ENCODE data around the gene DNAAF3.

Gene DNAAF3

DNA sequence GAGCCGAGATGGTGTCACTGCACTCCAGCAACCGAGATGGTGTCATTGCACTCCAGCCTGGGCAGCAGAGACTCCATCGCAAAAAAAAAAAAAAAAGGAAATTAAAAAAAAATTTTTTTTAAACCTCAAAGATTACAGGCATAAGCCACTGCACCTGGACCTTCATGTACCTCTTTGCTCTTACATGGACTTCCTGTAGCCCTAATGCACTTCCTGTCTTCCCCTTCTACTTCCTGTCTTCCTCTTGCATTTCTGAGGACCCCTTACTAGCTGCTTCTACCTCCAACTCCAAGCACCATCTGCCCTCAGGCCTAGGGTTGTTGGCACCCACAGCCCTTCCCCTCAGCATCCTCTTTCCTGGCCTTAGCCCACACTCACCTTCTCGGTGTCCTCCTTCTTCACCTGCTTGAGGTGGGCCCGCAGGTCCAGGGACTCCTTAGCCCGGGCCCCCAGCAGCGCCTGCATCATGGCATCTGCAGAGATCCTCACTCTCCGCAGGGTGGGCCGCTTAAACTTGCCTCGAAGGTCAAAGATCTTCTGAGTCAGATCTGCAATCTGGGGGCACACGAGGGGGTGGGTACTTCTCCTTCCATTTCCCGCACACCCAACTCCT, 12.7 kb downstream of the DNAAF3 start:
- DNase-seq (ENCODE audit: low read depth in 2 of 2): no peak

DNA sequence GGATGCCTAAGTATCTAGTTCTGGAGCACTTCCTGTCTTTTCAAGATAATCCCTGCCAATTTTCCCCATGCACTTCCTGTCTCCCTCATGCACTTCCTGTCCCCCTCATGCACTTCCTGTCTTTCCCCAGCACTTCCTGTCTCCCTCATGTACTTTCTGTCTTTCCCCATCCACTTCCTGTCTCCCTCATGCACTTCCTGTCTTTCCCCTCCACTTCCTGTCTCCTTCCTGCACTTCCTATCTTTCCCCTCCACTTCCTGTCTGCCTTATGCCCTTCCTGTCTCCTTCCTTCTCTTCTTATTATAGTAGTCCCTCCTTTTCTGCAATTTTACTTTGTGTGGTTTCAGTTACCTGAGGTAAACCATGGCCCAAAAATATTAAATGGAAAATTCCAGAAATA, 14.4 kb downstream of the DNAAF3 start:
- DNase-seq (ENCODE audit: low read depth in 2 of 2): no peak

DNA sequence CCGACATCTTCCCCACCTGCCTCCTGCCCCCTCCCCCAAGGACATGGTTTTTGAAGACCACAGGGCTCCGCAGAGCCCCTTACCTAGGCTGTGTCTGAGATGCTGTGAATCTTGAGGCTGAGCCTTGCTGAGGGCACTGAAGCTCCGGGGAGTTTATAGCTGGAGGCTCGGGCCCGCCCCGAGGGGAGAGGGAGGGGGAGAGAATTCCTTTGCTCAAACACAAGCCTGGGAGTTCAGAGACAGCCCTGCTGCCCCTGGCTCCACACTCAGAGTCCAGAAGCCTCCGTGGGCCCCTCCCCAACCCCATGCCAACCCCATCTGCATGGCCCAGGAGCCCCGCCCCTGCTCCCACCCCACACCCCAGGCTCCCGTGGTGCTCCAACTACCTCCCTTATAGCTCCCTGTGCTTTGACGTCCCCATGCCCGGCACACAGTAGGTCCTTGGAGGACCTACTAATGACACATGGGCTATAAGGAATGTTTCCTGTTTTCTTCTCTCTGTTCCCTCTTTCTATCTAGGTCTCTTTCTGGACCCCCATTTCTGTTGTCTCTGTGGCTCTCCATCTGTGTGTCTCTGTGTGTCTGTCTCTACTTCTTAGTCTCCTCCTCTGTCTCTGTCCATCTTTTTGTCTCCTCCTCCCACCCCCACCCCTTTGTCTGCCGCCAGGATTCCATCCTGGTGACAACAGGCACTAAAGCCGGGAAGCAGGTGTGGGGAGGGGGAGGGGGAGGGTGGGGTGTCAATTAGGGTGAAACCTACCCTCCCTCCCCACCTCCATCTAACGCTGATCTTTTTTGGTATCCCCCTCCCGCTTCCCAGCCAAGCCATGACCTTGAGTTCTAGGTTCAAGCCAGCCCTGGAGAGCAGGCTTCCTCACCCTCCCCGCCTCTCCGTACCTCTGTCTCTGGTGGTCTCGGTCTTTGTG, 17.1 kb downstream of the DNAAF3 start, which contains the start of gene TNNT1:
Gene TNNT1 (minus strand): TSS at position 129 of the 926 bp plus-strand sequence. CDS start 2,049 bp downstream, outside the sequence.
- no peak for DNase-seq (ENCODE audit: low read depth in 2 of 2)

DNA sequence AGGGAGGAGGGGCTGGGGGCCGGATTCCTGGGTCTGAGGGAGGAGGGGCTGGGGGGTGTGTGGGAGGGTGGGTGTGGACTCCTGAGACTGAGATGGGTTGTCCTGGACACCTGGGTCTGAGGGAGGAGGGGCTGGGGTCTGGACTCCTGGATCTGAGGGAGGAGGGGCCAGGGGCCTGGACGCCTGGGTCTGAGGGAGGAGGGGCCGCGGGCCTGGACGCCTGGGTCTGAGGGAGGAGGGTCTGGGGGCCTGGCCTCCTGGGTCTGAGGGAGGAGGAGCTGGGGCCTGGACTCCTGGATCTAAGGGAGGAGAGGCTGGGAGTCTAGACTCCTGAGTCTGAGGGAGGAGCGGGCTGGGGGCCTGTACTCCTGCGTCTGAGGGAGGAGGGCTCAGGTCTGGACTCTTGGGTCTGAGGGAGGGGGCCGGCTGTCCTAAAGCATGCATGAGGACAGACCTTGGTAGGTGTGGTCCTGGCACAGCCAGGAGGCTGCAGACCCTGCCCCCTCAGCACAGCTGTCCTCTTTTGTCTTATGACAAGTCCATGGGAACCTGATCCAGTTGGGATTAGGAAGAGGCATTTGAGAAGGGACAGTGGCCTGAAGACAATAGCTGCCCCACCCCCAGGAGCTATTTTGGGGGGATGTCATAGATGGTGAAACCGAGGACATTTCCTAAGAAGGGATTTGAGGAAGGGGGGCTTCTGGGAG, 18.7 kb downstream of the DNAAF3 start:
- no peak for DNase-seq (ENCODE audit: low read depth in 2 of 2)

DNA sequence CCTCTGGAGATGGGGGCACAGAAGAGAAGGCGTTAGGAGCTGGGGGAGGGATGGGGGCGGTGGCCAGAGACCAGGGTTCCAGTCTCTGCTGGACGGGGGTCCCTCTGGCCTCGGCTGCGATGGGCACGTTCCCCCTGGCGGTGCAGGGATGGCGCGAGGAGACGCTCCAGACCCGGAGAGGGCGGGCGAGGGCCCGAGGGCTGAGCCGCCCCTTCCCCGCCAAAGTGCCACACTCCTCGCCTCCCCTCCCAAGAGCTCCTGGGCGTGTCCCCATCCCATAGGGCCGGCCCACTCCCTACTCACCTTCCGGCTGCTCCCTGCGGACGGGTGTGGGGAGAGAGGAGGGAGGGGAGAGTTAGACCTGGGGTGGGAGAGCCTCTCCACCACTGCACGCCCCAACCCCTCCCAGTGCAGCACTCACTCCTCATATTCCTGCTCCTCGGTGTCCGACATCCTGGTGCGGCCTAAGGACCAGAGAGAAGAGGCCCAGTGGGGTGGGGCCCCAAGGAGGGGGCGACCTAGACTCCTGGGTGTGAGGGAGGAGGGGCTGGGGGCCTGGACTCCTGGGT, 19.6 kb downstream of the DNAAF3 start:
- DNase-seq (ENCODE audit: low read depth in 2 of 2): no peak

DNA sequence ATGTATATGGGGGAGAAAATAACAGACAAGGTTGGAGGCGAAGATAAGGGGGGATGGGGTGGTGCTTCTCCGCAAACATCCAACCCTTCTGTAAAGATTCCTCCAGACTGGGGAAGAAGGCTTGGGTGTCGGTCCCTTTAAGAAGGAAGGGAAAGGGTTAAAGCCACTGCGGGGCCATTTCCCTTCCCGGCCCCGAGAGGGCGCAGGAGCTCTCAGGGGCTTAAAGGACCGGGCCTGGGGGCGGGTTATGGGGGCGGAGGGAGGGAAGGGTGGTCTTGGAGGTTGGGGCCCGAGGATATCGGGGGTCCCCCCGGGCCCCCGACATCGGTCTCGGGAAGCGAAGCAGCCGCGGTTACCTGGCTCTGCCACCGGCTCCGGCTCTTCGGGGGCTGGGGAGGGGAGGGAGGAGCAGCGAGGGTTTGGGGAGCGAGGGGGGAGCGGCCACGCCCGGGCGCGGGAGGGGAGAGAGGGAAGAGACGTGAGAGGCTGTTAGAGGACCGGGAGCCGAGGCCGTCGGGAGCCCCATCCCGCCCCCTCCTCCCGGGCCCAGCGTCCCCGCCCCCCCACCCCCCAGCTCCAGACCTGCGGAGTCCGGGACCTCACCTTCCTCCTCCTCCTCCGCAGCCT, 20.2 kb downstream of the DNAAF3 start:
- DNase-seq (ENCODE audit: low read depth in 2 of 2): no peak

DNA sequence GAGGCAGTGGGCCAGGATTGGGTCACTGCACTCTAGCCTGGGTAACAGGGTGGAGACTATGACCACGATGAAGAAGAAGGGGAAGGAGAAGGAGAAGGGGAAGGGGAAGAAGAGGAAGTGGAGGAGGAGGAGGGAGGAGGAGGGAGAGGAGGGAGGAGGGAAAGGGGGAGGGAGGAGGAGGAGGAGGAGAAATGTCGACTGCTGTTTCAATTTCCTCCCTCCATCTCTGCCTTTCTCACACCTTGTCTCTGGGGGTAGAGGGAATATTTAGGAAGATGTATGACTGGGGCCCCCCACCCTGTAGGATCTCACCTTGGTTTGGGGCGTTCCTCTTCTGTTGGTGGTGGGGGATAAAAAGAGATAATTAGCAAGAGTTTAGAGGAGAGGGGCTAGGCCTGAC, 21.2 kb downstream of the DNAAF3 start:
- no peak for DNase-seq (ENCODE audit: low read depth in 2 of 2)

DNA sequence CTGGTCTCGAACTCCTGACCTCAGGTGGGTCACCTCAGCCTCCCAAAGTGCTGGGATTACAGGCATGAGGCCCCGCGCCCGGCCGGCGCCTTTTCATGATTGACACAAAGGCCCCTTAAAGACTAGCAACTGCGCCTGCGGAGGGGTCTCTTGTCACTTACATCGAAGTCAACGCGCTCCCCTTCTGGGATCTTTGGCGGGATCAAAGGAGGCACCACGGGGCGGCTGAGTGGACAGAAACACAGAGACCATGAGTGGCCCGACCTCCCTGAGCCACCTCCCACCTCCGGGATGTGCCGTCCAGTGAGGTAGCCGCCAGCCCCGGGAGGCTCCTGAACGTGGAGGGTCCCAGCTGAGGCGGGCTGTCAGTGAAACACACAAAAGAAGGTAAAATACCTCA, 24.7 kb downstream of the DNAAF3 start:
- DNase-seq (ENCODE audit: low read depth in 2 of 2): no peak

DNA sequence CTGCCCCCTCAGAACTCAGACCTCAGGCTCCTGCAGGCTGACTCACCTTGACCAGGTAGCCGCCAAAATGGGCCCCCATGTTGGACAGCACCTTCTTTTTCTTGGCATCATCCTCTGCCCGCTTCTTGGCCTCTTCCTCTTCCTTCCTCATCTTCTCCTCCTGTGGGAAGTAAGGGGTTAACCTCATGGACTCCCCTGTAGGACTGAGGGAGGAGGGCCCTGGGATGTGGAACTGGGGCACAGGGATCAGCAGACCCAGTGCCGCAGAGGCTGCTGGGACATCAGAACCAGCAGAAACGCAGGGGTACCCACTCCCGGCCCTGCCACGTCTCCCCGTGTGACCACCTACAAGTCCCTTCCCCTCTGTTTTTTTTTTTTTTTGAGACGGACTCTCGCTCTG, 28.5 kb downstream of the DNAAF3 start:
- no peak for DNase-seq (ENCODE audit: low read depth in 2 of 2)

DNA sequence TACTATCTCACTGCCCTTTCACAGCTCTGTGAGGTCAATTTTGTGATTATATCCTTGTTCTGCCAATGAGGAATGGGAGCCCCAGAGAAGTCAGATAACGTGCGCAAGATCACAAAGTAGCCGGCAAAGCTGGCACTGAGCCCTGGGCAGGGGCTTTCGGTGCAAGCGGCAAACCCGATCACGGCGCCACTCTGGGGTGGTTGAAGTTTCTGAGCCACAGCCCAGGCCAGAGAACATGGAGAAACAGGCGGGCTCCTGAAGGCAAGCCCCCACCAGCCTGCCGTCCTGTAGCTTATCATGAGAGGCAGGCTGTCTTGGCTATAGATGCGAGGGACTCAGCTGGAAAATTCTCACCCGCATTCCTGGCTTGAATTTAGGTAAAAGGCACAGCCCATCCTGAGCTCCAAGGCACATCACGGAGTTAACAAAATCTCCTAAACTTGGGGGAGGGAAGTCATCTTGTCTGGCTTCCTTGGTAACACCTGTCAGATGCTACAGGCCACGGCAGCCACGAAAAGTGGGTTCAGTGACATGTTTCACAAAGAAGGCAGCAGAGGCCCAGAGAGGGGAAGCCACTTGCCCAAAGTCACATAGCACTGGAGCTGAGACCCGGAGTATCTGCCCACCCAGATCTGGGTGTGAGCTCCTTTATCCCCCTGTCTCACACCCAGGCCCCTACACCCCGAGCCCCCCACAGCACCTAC, 29.9 kb downstream of the DNAAF3 start:
- no peak for DNase-seq (ENCODE audit: low read depth in 2 of 2)

DNA sequence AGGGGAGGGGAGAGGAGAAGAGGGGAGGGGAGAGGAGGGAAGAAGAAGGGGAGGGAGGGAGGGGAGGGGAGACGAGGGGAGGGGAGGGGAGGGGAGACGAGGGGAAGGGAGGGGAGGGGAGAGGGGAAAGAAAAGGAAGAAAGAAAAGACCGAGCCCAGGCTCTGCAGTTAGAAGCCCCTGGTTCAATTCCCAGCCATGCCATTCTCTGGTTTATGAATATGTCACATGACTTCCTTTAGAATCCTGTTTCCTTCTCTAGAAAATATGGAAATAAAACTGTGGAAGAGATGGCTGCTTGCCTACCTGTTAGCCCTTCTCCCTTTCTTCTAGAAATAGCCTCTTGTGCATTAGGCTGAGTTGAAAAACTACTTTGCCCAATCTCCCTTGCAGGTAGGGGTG, 31.7 kb downstream of the DNAAF3 start:
- DNase-seq (ENCODE audit: low read depth in 2 of 2): no peak

DNA sequence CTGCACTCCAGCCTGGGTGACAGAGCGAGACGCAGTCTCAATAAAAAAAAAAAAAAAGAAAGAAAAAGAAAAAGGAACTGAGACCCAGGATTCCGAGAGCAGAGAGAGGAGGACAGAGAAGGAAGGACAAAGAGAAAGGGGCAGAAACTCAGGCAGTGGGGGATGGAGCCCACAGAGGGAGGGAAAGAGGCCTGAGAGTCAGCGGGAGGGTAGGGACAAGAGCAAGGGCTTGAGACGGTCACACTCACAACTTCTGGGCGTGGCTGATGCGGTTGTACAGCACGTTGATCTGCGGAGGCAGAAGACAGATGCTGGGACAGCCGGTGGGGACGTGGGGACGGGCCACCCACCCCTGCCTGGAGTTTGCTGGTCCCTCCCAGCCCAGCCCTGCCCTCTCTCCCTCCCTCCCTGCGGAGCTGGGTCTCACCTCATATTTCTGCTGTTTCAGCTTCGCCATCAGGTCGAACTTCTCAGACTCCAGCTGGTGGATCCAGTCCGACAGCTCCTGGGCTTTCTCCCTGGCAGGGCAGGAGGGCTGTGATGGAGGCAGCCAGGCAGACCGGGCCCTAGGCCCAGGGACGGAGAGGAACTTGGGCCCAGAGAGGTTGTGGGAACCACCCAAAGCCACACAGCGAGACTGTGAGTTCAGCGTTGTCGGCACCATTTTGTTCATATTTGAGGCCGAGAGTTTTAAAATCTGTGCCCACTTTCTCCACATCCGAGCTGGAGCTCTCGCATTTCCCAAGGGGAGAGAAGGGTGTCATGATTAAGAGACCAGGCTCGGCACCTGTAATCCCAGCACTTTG, 32.6 kb downstream of the DNAAF3 start:
- DNase-seq (ENCODE audit: low read depth in 2 of 2): no peak

DNA sequence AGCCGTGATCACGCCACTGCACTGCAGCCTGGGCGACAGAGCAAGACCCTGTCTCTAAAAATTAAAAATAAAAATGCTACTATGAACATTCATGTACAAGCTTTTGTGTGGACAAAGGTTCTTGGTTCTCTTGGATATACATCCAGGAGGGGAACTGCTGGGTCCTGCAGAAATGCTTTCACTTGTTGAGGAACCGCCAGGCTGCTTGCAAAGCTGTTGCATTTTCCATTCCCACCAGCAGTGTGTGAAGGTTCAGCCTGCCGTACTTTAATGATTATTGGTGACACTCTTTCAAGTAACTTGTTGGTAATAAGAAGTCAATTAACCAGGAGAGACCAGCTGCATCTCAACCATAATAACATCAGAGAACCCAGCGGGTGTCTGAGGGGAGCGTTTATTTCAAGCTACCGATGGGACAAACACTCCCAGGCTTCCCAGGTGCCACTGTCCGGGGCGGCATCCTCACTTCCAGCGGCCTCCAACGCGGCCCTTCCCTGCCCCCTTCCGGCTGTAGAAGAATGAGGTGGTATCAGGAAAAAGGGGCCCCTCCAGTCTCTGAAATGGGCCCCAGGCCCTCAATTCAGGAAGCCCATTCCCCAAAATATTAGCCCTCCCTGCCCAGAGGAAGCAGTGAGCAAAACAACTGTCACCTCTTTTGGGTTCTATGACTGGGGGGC, 33.8 kb downstream of the DNAAF3 start:
- no peak for DNase-seq (ENCODE audit: low read depth in 2 of 2)

DNA sequence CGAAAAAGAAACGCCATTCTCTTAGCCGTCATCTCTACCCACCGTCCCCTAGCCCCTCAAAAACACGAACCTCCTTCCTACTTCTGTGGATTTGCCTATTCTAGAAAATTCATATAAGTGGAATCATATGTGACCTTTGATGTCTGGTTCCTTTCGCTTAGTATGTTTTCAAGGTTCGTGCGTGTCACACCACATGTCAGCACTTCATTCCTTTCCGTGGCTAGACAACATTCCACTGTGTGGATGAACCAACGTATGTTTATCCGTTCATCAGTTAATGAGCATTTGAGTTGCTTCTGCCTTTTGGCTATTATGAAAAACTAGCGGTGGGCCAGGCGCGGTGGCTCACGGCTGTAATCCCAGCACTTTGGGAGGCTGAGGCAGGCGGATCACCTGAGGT, 35.0 kb downstream of the DNAAF3 start:
- DNase-seq (ENCODE audit: low read depth in 2 of 2): no peak

DNA sequence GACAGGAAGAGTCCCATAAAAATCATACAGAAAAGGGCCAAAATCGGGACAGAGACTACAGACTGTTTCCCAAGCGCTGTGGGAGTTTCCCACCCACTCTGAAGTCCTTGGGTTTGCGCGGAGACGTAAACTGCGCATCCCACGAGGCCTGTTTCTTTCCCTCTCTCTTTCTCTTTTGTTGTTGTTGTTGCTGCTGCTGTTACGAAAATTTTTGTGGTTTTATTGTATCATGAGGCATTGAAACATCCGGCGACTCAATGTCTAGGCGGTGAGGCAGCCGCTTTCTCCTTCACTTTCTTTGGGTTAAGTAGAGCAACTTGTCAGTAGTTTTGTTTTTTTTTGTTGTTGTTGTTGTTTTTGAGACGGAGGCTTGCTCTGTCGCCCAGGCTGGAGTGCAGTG, 47.4 kb downstream of the DNAAF3 start:
- no peak for DNase-seq (ENCODE audit: low read depth in 2 of 2)

DNA sequence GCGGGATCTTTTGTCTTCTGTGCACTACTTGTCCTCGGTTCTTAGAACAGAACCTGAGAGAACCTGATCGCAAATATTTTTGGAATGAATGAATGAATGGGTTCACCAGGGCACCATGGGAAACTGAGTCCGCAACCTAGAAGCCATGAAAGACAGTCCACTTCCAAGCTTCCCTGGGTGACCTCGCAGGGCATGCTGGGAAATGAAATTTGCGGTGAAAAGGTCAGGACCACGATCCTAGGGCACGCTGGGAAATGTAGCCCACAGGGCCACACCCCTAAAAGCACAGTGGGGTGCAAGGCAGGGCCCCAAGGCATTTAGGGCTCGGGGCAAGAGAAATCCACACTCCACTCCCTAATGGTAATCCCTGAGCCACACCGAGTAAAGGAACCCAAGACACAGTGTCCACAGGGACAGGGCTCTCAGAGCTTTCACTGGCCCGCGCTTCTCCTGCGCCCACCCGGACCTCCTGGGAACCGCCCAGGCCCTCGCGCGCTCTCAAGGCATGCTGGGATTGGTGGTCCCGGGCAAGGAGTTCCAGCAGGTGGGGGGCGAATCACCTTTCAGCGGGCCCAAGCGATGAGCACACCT, 47.9 kb downstream of the DNAAF3 start:
- DNase-seq (ENCODE audit: low read depth in 2 of 2): no peak

DNA sequence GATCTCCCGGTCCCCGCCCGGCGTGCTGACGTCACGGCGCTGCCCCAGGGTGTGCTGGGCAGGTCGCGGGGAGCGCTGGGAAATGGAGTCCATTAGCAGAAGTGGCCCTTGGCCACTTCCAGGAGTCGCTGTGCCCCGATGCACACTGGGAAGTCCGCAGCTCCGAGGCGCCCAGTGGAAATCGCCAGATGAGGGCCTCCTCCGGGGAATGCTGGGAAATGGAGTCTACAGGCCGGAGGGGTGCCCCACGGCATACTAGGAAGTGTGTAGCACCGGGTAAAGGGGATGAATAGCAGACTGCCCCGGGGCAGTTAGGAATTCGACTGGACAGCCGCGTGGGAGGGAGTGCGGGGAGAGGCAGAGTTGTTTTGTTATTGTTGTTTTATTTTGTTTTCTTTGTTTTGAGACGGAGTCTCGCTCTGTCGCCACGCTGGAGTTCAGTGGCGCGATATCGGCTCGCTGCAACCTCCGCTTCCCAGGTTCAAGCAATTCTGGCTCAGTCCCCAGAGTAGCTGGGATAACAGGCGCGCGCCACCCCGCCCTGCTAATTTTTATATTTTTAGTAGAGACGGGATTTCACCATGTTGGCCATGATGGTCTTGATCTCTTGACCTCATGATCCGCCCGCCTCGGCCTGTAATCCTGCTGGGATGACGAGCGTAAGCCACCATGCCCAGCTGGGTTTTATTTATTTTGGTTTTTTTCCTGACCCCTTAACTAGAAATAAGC, 48.6 kb downstream of the DNAAF3 start:
- peak; percentile 93 to 96 for DNase-seq (ENCODE audit: low read depth in 2 of 2)

DNA sequence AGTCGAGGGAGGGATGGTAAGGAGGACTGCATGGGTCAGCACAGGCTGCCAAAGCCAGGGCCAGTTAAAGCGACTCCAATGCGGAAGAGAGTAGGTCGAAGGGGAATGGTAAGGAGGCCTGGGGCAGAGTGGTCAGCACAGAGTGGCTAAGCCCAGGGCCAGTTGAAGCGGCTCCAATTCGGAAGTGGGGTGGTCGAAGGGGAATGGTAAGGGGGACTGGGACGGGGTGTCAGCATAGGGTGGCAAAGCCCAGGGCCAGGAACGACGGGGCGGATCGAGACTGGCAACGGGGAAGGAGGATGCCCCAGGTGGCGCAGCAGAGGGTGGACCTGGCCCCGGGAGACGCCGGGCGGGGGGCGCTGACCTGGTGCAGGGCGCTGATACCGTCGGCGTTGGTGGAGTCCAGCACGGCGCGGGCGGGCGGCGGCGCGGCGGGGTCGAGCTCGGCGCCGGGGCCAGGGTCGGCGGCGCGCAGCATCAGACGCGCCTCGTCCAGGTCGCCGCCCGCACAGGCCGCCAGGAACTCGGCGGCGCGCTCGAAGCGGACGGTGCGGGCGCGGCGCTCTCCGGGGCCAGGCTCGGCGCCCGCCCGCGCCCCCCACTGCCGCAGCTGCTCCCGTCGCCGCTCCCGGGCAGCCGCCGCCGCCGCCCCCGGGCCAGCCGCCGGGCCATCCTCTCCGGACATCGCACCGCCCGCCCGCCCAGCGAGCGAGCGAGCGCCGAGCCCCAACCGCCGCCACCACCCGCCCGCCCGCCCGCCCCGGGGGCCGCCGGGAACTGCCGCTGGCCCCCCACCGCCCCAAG, 49.4 kb downstream of the DNAAF3 start, which contains the start of gene PPP1R12C:
Gene PPP1R12C (minus strand): TSS at position 779 of the 804 bp plus-strand sequence. CDS start 94 bp downstream, at position 685.
- DNase-seq (ENCODE audit: low read depth in 2 of 2): no peak
